Measurements from ENCODE around the gene SEMG1.

DNA sequence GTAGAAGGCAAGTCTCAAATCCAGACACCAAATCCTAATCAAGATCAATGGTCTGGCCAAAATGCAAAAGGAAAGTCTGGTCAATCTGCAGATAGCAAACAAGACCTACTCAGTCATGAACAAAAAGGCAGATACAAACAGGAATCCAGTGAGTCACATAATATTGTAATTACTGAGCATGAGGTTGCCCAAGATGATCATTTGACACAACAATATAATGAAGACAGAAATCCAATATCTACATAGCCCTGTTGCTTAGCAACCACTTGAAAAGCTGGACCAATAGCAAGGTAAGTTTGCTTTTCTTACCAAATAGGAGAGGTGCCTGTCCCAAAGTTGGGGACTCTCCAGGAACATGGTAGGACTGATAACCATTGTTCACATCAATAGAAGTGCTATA is 16.3 kb downstream of the SEMG1 start:
- no peak for TF ChIP-seq POLR2AphosphoS5 (IDR thresholded peaks at IDR 0.05)
- TF ChIP-seq, protein P1, sequence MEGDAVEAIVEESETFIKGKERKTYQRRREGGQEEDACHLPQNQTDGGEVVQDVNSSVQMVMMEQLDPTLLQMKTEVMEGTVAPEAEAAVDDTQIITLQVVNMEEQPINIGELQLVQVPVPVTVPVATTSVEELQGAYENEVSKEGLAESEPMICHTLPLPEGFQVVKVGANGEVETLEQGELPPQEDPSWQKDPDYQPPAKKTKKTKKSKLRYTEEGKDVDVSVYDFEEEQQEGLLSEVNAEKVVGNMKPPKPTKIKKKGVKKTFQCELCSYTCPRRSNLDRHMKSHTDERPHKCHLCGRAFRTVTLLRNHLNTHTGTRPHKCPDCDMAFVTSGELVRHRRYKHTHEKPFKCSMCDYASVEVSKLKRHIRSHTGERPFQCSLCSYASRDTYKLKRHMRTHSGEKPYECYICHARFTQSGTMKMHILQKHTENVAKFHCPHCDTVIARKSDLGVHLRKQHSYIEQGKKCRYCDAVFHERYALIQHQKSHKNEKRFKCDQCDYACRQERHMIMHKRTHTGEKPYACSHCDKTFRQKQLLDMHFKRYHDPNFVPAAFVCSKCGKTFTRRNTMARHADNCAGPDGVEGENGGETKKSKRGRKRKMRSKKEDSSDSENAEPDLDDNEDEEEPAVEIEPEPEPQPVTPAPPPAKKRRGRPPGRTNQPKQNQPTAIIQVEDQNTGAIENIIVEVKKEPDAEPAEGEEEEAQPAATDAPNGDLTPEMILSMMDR (IDR thresholded peaks at IDR 0.05) = no peak
